T-helper 2 cell treated with Interferon-gamma antibody and Interleukin-4, amounts not matched to agents 100 ng/mL and 5 ng/mL, for 36 hours (primary cell): ENCODE results near the gene SPOCK1. TPM values are rescaled to one million over a fixed set of nuclear protein-coding genes. Genes with fewer than 3 reads are reported as not detected.

ENCODE experiments used
- intact Hi-C: fragments of 100-400 bp; cut with micrococcal nuclease; formaldehyde crosslinking; loops from one replicate; pipeline ENCODE4 v1.15.1; 2023
- total RNA-seq: library from RNA; stranded (reverse); gene quantifications from 2 replicates; pipeline ENCODE4 v1.2.3, GENCODE V29; 2022

Gene SPOCK1
- total RNA-seq, 1 donor from 2014 or later: 0.16 TPM

- intact Hi-C loops: loop anchor here (1.0 kb wide), 1 partner anchor 153 kb away; no protein-coding TSS in a partner anchor
Observed at GRCh38 chr5:137496919-137497318, 2.2 kb downstream of the SPOCK1 start.

DNA sequence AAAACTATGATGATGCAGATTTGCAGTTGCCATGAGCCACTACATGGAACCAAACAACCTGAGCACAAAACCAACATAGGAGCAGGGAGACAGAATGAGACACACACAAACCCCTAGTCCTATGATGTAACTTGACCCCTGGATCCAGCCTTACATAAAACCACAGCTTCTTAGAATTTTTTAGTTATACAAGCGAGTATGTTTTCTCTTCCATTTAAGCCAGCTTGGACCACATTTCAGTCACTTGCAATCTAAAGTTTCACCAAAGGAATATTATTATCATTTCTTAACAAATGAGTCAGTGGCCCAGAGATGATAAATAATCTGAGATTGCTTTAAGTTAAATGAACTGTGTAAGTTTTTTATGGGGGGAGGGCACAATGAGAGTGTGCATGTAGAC lies 6.8 kb downstream of the SPOCK1 start:
- intact Hi-C loops: no loop called here

DNA sequence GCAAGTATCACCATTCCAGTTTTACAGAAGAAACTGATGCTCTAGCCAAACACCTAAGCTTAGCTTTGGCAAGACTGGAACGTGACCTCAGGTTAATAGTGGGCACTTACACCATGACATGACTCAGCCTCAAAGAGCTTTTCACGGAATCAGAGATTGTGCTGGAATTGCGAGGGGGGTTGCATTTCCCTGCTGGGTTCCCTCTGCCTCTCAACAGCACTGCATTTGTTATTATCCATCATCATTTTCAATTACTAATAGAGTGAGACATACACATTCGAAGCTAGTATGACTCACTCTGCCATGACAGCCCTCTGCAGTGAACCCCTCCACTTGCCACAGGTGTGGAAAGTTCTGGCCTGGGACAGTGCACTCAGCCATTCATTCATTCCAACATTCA lies 8.0 kb downstream of the SPOCK1 start:
- intact Hi-C loops: no loop called here

DNA sequence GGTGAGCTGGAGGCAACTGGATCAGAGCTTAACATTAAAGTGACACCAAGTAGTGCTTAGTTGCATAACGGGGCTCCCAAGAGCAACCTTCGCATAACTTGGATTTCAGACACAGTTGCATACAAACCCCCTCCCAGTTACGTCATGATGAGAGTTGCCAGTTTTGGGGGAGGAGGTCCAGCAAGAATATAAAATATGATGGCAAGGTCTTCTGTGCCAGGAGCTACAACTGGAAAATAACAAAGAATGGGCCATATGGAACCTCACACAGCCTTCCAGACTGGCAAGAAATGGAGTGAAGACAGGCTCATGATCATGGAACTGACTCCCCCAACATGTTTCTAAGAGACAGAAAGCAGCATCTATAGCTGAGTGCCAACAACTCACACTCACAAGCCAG lies 8.5 kb downstream of the SPOCK1 start:
- intact Hi-C loops: no loop called here

- intact Hi-C loops: no loop called here
Observed at GRCh38 chr5:137488974-137489373, 10.2 kb downstream of the SPOCK1 start.

DNA sequence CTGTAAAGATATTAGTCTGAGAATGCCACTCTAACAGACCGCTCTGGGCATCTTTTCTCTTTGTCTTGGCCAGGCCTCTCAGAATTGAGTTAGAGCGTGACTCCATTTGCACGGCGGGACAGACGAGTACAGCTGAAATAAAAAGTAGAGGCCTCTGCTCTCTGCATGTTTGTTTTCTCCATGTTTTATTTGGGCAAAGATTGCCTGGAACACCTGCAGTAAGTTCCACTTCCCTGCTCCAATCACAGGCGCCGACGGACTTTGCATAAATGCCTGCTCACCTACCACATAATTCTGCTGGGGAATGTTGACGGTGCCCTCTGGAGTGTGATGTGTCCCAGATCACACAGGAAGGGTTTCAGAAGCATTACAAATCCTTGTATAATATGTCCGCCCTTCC lies 10.6 kb downstream of the SPOCK1 start:
- intact Hi-C loops: no loop called here

DNA sequence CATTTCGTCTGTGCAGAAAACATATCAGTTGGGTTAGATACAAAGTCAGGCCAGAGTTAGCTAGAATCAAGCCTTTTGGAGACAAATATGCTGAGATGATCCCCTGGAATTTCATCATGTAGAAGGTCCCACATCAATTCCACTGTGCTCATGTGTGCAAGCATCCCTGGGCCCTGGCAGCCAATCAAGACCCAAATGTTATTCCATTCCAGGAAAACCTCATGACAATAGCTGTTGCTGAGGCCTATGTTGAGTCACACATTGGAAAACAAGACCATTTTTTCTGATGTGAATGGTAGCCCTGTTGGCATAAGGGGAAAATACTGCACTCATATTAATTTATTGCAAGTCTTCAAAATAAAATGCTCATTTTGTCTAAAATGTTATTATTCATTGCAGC lies 11.5 kb downstream of the SPOCK1 start:
- intact Hi-C loops: no loop called here

- intact Hi-C loops: no loop called here
Observed at GRCh38 chr5:137486707-137487106, 12.4 kb downstream of the SPOCK1 start.

DNA sequence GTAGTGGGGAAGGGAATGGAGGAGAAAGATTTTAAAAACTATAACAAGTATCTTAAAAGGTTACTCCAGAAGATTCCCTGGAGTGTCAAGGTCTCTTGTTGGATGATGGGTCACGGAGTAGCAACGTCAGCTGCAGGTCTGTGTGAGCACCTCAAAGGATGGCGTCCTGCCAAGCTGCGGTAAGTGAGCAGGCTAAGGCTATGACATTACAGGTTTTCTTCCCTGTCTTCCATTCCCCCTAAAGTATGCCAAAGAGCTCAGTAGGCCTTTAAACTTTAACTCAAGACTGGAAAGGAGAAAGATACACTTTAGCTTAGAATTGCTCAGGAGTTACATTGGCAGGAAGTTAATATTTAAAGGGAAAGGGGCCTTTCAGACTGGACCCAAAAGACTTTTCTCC lies 17.5 kb downstream of the SPOCK1 start:
- intact Hi-C loops: no loop called here

DNA sequence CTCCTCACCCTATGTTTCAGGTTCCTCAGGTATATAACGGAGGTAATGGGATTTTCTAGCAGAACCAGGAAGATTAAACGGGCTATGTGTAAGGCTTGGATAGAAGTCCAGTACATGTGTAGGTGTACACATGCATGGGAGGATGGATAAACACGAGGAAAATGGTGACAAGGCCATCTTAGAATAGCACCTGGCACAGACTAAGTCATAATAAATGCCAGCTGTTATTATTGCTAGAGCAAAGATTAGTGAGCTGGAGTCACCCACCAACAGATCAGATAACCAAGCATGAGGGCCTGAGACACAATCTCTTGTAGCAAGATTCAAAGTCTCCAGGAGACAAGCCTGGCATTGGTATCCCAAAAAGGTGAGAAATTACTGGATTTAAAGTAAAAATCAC lies 21.1 kb downstream of the SPOCK1 start:
- intact Hi-C loops: no loop called here

DNA sequence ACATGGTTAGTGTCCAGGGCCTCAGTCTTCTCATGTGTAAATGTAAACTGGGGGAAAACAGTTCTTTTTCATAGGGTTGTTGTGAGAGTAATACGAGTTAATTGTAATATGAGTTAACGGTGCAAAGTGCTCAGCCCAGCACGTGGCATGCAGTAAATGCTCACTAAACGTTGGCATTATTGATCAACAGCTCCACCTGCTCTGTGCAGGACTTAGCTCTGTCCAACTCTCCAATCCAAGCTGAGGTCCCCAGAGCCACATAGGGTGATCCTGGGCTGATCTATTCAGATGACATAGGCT lies 28.3 kb downstream of the SPOCK1 start:
- intact Hi-C loops: no loop called here

DNA sequence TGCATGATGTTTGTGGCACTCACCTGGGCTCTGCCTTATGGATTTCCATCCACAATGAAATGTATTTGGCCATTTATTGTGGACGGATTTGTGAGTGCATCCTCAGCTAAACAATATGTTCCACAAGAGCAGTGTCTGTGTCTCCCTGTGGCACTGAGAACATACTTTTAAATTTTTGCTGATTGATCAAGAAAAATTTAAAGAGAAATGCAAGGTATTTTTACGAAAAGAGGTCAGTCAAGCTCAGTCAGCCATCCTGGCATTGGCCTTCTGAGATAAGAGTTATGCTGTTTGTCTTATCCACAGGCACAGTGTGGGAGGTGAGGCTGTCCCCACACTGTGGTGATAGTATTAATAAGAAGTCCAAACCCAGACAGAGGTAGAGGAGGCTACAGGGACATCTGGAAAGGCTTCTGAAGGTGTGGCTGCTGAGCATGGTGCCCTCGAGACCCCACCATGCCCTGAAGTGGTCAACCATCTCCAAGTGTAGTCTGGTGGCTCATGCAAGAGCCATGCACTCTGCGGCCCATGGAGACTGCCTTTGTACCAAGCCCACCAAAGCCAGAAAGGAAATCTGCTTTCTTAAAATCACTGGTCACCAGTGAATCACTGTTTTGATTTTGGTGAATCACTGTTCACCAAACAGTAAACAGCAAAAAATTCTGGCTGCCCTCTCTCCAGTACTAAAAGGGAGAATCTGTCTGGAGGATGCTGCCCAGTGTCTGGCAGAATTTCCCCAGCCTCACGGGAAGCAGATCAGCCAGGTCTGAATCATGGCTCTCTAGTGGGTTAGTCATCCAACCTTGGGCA lies 28.8 kb downstream of the SPOCK1 start:
- intact Hi-C loops: no loop called here

- intact Hi-C loops: no loop called here
Observed at GRCh38 chr5:137466889-137467288, 32.2 kb downstream of the SPOCK1 start.

- intact Hi-C loops: no loop called here
Observed at GRCh38 chr5:137465930-137466329, 33.2 kb downstream of the SPOCK1 start.

DNA sequence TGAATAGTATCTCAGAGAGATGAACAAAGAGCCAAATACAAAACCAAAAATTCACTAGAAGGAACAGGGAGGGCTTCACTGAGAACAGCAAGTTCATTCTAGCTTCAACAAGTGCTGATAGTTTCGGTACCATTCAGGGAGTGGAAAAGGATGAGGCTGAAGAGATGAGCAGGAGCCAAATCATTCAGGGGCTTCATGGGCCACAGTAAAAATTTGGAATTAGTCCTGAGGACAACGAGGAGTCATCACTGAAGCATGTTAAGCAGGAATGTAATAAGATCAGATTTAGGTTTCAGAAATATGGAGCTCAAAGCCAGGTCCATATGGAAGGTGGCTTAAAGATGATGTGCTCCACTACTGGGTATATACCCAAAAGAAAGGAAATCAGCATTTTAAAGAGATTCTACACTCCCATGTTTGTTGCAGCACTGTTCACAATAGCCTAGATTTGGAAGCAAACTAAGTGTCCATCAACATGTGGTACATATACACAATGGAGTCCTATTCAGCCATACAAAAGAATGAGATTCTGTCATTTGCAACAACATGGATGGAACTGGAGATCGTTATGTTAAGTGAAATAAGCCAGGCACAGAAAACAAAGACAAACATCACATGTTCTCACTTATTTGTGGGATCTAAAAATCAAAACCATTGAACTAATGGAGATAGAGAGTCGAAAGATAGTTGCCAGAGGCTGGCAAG lies 36.2 kb downstream of the SPOCK1 start:
- intact Hi-C loops: no loop called here

GRCh38 chr5:137462265-137462590 lies 36.9 kb downstream of the SPOCK1 start:
- intact Hi-C loops: no loop called here

DNA sequence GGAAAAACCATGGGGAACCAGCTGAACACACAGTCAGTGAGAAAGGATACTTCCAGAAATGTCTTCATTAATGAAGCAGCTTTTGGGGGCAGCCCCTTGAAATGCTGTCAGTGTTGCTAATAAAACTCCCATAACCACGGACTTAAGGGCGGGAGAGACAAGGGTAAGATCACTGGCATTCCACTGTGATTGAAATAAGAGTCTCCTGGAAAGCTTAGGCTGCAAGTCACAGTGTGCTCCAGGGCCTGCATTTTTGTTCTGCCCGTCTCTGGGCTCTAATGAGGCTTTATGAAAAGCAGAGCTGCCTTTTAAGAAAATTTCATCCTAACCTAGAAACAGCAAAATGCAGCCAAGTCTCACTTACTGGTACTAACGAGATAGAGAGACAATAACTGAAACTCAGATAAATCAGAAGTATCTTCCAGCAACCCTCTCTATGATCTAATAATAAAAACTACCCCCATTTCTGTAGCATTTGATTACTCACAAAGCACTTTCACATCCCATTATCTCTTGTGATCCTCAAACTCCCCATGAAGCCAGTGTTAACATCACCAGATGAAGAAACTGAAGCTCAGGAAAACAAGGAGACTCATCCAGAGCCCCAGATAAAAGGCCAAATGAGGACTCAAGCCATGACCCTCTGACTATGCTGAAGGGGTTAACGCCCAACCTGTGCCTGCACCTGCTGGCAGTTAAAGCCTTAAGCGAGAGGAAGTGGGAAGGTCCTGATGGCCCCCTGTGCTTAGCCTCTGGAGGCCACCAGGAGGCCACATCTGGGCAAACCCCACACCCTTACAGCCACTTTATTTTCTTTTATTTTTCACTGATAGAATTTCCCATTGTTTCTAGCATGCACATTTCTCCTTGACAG lies 37.5 kb downstream of the SPOCK1 start:
- intact Hi-C loops: no loop called here

DNA sequence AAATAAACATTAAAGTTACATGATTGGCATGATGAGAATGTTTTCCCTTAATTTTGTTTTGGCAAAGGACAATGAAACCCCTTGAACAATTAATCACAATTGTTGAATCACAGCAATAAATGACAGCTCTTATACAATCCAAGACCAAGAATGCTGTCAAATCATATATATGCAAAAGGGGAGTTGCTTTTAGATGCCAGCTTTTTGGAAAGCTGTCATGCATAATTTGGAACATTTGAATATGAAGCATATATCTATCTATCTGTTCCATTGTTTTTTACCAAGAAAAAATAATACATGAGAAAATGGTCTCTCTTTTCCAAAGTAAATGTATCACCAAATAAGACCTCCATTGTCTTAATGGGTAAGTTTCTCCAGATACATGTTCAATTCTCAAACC lies 44.5 kb downstream of the SPOCK1 start:
- intact Hi-C loops: no loop called here

- intact Hi-C loops: no loop called here
Observed at GRCh38 chr5:137453483-137454080, 45.5 kb downstream of the SPOCK1 start.

- intact Hi-C loops: no loop called here
Observed at GRCh38 chr5:137450759-137451158, 48.4 kb downstream of the SPOCK1 start.

DNA sequence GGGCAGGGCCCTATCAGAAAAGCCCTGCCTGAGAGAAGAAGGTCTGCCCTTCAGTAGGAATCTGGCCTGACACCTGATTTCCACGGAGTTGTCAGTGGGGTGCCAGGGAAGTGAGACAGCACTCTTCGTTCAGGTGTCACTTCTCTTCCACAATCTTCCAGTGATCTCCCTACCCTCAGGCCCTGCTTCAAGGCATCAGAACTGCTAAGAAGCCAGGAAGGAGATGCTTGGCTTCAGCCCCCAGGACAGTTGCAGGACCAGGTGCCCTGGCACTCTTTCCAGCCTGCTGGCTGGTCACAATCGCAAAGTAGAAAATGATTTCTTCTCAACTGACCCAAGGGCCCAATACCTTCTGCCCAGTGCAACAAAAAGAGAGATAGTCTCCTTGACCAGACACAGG lies 50.3 kb downstream of the SPOCK1 start:
- intact Hi-C loops: no loop called here

- intact Hi-C loops: no loop called here
Observed at GRCh38 chr5:137446615-137447014, 52.5 kb downstream of the SPOCK1 start.
